Stimulated activated CD4-positive, alpha-beta T cell treated with anti-CD3 and anti-CD28 coated beads, Interleukin-1b, Interleukin-23, amount 100 ng/mL, for 24 hours (primary cell): Measurements from ENCODE around the gene PALS2.

Experiments used
- DNase-seq, 4 experiments: peaks; one replicate each; pipeline ENCODE4 v3.0.0-alpha.2; 2020; ENCODE audit warnings: low read depth in 4 of 4, low spot score in 1 of 4

The PALS2 gene

DNA sequence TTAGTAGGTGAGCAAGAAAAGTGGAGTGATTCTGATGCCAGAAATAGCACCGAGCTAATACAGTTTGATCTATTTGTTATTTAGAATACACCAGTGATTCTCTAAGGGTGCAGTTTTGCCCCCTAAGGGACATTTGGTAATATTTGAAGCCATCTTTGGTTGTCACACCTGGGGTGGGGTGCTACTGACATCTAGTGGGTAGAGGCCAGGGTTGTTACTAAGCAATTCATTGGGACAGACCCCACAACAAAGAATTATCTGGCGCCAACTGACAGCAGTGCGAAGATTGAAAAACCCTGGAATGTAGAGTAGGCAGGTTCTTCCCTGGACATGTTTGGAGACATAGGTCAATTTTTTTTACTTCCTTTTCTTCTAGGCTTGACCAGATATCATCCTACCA is 14.6 kb downstream of the PALS2 start:
- DNase-seq: no peak

DNA sequence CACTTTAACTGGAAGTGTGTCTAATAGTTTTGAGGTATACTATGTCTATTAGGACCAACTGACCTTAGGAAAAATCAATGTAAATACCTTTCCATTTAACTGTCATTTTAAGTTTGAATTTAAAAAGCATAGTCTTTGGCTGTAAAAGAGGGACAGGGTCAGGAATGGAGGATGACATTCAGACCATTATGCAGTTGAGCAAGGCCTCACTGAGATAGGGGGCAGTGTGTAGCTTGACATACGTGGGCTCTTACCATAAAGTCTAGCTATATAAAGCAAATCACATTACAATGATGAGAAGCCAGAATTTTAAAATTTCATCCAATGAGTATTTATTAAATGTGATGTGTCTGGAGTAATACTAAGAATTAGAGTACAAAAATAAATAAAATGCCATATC is 17.9 kb downstream of the PALS2 start:
- DNase-seq: no peak

DNA sequence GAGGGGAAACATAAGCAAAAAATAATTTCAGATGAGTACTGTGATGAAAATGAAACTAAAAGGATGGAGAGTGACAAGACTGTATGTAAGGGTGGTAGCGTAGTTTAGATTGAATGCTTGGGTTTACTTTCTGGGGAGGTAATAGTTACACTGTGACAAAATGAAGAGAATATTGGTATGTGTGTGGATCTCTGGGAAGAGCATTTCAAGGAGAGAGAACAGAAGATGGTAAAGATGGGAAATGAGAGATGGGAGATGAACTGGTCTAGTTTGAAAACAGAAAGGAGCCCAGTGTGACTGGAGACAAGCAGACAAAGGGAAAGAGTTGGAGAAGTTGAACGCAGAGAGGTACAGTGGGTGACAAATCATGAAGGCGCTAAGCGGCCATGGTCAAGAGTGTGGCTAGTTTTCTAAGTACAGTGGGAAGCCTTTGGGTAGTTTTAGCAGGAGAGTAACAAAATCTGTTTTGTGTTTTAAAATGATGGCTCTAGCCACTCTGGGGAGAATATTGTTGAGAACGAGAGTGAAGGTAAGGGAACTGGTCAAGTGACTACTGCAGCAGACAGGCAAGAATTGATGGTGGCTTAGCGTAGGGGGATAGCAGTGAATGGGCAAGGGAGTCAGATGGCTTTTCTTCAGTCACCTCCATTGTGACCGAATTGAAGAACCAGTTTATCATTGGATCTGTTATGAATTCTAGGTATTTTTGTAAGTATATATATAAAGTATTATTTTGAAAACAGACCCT is 22.6 kb downstream of the PALS2 start:
- no peak for DNase-seq

DNA sequence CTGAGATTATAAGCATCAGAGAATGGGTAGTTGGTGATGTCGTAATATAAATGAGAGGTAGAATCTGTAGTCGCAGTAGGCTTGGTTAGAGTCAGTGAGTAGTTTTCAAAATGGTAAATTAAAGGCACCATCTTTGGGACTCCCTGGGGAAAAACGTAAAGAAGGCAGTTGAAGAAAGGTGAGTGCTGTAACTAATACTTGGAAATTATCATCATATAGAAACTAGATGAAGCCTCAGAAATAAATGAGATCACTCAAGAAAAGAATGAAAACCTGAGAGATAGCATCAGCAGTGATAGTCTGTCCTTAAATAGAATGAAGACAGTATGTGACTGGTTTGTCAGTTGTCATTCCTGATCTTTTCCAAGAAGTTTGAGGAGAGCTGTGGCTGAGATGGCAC is 23.8 kb downstream of the PALS2 start:
- no peak for DNase-seq

- DNase-seq: no peak
Measured at GRCh38 chr7:24601600-24601999, 28.3 kb downstream of the PALS2 start.

- DNase-seq: no peak
Measured at GRCh38 chr7:24602860-24603456, 29.7 kb downstream of the PALS2 start.

GRCh38 chr7:24604630-24605029 is 31.4 kb downstream of the PALS2 start:
- no peak for DNase-seq

GRCh38 chr7:24608504-24608903 is 35.3 kb downstream of the PALS2 start:
- no peak for DNase-seq

GRCh38 chr7:24609059-24609458 is 35.8 kb downstream of the PALS2 start:
- no peak for DNase-seq

DNA sequence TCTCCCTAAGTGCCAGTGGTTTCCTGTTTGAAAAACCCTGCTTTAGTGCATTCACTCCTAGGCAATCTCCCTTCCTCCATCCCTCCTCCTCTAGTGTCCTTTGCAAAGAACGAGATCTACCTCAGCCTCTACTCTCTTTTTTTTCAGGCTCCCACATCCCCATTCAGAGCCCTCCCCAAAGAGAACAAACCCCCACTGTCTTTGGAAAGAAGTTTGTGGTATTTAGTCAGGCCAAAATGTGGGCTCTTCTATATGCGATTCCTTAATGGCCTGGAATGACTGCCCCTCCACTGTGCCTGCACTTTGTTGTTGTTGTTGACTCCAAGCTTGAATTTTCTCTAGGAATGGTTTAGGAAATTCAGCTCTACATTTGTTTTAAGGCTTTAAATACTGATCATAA is 36.3 kb downstream of the PALS2 start:
- DNase-seq: no peak

DNA sequence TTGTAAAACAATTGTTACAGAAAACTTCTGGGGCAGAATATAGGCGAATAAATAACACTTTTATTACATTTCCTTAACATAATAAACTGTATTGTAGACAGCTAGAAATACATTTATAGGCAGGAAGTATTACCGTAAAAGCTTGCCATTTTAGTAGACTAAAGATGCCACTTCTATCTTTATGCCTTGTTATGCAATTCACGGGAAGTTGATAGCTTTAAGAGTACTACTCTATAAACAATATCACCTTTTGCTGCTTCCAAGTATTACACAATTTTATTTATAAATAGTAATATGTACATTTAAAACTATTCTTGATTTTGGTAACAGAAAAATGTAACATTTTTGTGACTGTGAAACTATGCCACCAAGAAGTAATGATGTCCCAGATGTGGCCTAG is 37.9 kb downstream of the PALS2 start:
- no peak for DNase-seq

DNA sequence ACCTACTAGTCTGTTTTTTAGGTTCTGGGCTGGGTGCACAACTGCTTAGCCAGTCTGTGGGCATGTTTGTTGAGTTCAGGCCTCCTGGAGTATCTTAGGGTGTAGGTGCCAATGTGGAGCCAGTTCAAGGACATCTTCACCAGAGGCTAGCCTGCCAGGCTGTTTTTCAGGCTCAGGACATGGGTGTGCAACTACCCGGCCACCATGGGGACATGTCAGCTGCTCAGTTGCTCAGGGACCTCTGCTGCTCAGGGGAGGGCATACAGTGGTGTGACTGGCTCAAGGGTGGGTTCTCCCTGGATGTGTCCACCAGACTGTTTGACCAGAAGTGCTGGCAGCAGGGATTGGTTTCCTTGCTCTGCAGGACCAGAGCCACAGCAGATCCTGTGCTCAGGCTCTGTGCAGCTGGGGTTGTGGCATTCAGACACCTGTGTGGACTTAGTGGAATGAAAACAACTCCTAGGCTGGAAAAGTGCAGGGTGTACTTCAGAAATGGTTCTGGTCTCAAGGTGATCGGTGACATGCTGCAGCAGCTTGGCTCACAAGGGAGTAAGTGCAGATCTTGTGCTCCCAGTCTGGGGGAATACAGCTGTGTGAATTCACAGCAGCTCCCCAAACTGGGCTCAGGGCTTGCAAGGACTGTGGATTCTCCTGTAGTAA is 44.8 kb downstream of the PALS2 start:
- no peak for DNase-seq

DNA sequence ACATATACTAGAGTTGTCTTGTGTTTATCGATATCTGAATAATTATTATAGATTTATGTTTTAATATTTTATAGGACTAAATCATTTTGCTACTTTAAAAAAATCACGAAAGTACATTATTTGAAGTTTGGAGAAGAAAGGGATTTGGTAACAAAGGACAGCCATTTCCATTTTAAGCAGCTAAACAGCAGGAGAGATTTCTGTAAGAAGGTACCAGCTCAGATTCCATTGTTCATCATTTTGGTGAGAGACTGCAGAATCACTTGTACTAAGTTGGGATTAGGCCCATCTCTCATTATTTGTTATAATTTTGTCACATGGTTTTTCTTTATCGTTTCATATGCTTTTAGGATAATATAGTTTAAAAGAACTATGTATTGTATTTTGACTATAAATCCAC is 46.7 kb downstream of the PALS2 start:
- no peak for DNase-seq

DNA sequence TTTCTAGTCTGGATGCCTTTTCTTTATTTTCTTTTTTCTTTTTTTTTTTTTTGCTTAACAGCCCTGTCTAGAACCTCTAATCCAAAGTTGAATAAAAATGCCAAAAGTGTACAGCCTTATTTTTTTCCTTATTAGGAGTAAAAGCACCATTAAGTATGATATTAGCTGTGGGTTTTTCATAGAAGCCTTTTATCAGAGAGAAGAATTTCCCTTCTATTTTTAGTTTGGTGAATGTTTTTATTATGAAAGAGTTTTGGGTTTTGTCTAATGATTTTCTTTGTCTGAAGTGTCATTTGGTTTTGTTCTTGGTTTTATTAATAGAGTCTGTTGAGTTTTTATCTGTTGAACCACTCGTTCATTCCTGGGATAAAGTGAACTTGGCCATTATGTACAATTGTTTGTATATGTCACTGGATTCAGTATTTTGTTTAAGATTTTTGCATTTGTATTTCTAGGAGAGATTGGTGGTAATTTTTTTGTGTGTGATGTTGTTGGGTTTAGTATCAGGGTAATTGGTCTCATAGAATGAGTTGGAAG is 49.5 kb downstream of the PALS2 start:
- no peak for DNase-seq
